Caco-2 (cell line): Measurements from ENCODE around the gene NMRK2. TPM values are rescaled to one million over a fixed set of nuclear protein-coding genes. Genes with fewer than 3 reads are reported as not detected.
"Not testable (repeated sequence)": the region's sequence is repeated elsewhere in the genome, so short reads cannot be mapped to it uniquely, and the experiment has no call there.

Experiments used
- BruUV-seq: library from RNA; stranded (reverse); fragments of 400-500 nt; replicated peaks from 2 replicates; lab custom pipeline; 2021; lab: Mats Ljungman, UMichigan
- CTCF ChIA-PET: fragments of 300-600 bp; sonication (Branson Sonifier 250); formaldehyde crosslinking; loops from one replicate; lab custom pipeline; 2022; ENCODE audit warnings: antibody characterized with exemption; lab: Charles Lee
- POLR2A ChIA-PET: fragments of 300-600 bp; sonication (Branson Sonifier 250); formaldehyde crosslinking; loops from one replicate; lab custom pipeline; 2022; ENCODE audit warnings: antibody characterized with exemption; lab: Charles Lee
- DNase-seq, 2 experiments: peaks; one replicate each; pipeline versions ENCODE4 v3.0.0 to v3.0.0-alpha.2; 2020 to 2022
- H3K27me3 ChIP-seq: replicated peaks from 2 replicates; pipeline ENCODE4 v1.6.0; 2011; ENCODE audit warnings: low read length; ENCODE audit not compliant: control insufficient read depth, insufficient read depth
- H3K36me3 ChIP-seq: 2 replicates; pipeline ENCODE4 v1.5.1; 2011; ENCODE audit warnings: low read length; ENCODE audit not compliant: control insufficient read depth, insufficient read depth
- H3K4me1 ChIP-seq: fragments of 250-450 bp; sonication (Bioruptor Pico); 2 replicates; pipeline ENCODE4 v1.5.1; 2020; ENCODE audit warnings: mild to moderate bottlenecking
- H3K4me3 ChIP-seq: 2 replicates; pipeline ENCODE4 v1.5.1; 2011; ENCODE audit warnings: low read depth, mild to moderate bottlenecking, control low read depth, low read length
- H3K9me3 ChIP-seq: fragments of 250-450 bp; sonication (Bioruptor Pico); 2 replicates; pipeline ENCODE4 v1.5.1; 2020; ENCODE audit warnings: mild to moderate bottlenecking, moderate library complexity
- H3K27ac Mint-ChIP-seq: one replicate; pipeline ENCODE4 v1.8.0; 2022; ENCODE audit warnings: mixed read lengths; ENCODE audit not compliant: unreplicated experiment
- H3K27me3 Mint-ChIP-seq: one replicate; pipeline ENCODE4 v1.8.0; 2022; ENCODE audit warnings: mixed read lengths; ENCODE audit not compliant: insufficient read depth, unreplicated experiment
- H3K36me3 Mint-ChIP-seq: one replicate; pipeline ENCODE4 v1.8.0; 2022; ENCODE audit warnings: mild to moderate bottlenecking, mixed read lengths; ENCODE audit not compliant: insufficient read depth, unreplicated experiment
- H3K4me1 Mint-ChIP-seq: one replicate; pipeline ENCODE4 v1.8.0; 2022; ENCODE audit warnings: low read depth, mixed read lengths; ENCODE audit not compliant: unreplicated experiment
- H3K4me3 Mint-ChIP-seq: one replicate; pipeline ENCODE4 v1.8.0; 2022; ENCODE audit warnings: mild to moderate bottlenecking, moderate library complexity, mixed read lengths; ENCODE audit not compliant: unreplicated experiment
- H3K9me3 Mint-ChIP-seq: one replicate; pipeline ENCODE4 v1.8.0; 2022; ENCODE audit warnings: mixed read lengths; ENCODE audit not compliant: unreplicated experiment
- intact Hi-C: fragments of 100-400 bp; cut with micrococcal nuclease; formaldehyde crosslinking; loops from one replicate; pipeline ENCODE4 v1.10.0; 2022; ENCODE audit not compliant: unreplicated experiment
- total RNA-seq: library from RNA; stranded (reverse); gene quantifications from 2 replicates; pipeline ENCODE4 v1.2.3, GENCODE V29; 2022
- TF ChIP-seq, protein P1 (sequence below), 2 experiments: fragments of 200-600 bp in 1 of 2; IDR thresholded peaks; 1 replicate in 1 of 2; 2 replicates in 1 of 2; pipeline versions ENCODE4 v1.5.1 to v1.8.0; 2011 to 2022; ENCODE audit warnings: antibody characterized with exemption in 1 of 2, control low read depth in 1 of 2, inconsistent platforms in 1 of 2, low read depth in 1 of 2, low read length in 1 of 2, mild to moderate bottlenecking in 1 of 2, moderate library complexity in 1 of 2; ENCODE audit not compliant: insufficient read depth in 1 of 2, severe bottlenecking in 1 of 2, unreplicated experiment in 1 of 2

The NMRK2 gene
- total RNA-seq, 1 experiment from 2014 or later: not detected

DNA sequence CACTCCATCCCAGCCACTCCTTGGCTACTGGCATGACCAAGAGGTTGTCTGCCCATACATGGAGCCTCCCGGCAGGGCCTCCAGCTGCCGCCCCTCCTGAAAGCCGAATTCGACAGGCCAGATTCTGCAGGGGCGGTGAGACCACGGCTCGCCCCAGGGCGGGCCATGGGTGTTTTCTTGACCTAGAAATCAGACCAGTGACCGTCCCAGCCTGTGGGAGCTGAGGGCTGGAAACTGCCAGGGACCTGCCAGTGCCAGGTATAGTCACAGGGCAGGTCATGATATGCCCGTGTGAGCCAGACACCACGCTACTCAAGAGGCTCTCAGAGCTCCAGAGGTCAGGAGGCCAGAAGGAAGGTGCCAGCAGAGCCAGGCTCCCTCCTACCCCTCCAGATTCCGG is 21.2 kb downstream of the NMRK2 start:
- Mint-ChIP-seq H3K36me3 (peaks cover 30% of the 10 kb centered on the region), H3K9me3 (no peaks in the 10 kb centered on the region), H3K4me3 (no peak overlapping the region), H3K27me3 (no peaks in the 10 kb centered on the region), H3K4me1 (peaks cover 11% of the 10 kb centered on the region), H3K27ac (no peak overlapping the region)
- H3K27me3 ChIP-seq: no peaks in the 10 kb centered on the region
- DNase-seq: no peak
- H3K9me3 ChIP-seq: no peaks in the 10 kb centered on the region
- BruUV-seq: no TSS peak
- peaks cover 6% of the 10 kb centered on the region; the same call in 1 of the 2 replicates for H3K4me1 ChIP-seq
- intact Hi-C loops: no loop called here
- ChIA-PET POLR2A (interaction anchor here (1.0 kb wide), 1 partner anchor 191 kb away, joined by 3 read pairs; no protein-coding TSS in a partner anchor), CTCF (no interaction called here)
- no peaks in the 10 kb centered on the region; the same call in 1 of the 2 replicates for H3K36me3 ChIP-seq
- no peak overlapping the region for H3K4me3 ChIP-seq
- TF ChIP-seq, protein P1, sequence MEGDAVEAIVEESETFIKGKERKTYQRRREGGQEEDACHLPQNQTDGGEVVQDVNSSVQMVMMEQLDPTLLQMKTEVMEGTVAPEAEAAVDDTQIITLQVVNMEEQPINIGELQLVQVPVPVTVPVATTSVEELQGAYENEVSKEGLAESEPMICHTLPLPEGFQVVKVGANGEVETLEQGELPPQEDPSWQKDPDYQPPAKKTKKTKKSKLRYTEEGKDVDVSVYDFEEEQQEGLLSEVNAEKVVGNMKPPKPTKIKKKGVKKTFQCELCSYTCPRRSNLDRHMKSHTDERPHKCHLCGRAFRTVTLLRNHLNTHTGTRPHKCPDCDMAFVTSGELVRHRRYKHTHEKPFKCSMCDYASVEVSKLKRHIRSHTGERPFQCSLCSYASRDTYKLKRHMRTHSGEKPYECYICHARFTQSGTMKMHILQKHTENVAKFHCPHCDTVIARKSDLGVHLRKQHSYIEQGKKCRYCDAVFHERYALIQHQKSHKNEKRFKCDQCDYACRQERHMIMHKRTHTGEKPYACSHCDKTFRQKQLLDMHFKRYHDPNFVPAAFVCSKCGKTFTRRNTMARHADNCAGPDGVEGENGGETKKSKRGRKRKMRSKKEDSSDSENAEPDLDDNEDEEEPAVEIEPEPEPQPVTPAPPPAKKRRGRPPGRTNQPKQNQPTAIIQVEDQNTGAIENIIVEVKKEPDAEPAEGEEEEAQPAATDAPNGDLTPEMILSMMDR (IDR thresholded peaks at IDR 0.05; ENCODE audit: insufficient read depth in 1 of 2, low read depth in 1 of 2, low read length in 1 of 2, severe bottlenecking in 1 of 2, unreplicated experiment in 1 of 2): no peak

DNA sequence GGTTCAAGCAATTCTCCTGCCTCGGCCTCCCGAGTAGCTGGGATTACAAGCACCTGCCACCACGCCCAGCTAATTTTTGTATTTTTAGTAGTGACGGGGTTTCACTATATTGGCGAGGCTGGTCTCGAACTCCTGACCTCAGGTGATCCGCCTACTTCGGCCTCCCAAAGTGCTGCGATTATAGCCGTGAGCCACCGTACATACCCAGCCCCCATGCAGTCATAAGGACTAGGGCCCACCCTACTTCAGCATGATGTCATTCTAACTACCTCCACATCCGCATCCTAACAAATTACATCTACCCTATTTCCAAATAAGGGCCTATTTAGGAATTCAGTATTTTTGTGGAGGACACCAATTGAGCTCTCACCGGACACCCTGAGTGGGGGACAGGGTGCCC is 22.4 kb downstream of the NMRK2 start:
- H3K27ac Mint-ChIP-seq, H3K4me3 ChIP-seq, H3K27me3 ChIP-seq, POLR2A ChIA-PET, CTCF ChIA-PET, BruUV-seq, H3K4me1 ChIP-seq, intact Hi-C loops, H3K4me3 Mint-ChIP-seq, H3K36me3 ChIP-seq, H3K9me3 ChIP-seq, H3K9me3 Mint-ChIP-seq, DNase-seq, H3K27me3 Mint-ChIP-seq: not testable (repeated sequence)
- Mint-ChIP-seq H3K4me1 (peaks cover 11% of the 10 kb centered on the region), H3K36me3 (peaks cover 40% of the 10 kb centered on the region)

DNA sequence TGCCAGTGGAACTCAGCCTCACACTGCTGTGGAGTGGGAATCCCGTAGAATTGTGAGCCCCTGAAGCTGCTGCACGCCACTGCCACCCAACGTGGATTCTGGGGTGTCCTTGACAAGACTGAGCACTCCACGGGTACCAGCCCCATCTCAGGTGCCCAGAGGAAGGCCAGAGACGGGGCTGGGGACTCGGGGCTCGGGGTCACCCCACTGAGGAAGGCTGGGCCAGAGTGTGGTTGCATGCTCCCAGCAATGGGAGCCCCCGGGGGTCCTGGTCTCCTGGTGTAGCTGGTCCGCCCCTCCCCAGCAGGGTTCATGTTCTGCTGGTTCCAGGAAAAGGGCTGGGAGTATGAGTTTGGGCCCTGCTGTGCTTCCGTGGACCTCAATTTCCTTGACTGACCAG is 22.8 kb downstream of the NMRK2 start:
- no peak overlapping the region for H3K4me3 Mint-ChIP-seq
- Histone ChIP-seq H3K36me3 (no peaks in the 10 kb centered on the region; the same call in 1 of the 2 replicates), H3K9me3 (no peaks in the 10 kb centered on the region), H3K4me1 (peaks cover 6% of the 10 kb centered on the region; the same call in 1 of the 2 replicates), H3K27me3 (no peaks in the 10 kb centered on the region), H3K4me3 (no peak overlapping the region)
- H3K4me1 Mint-ChIP-seq: peaks cover 11% of the 10 kb centered on the region
- intact Hi-C loops: no loop called here
- ChIA-PET POLR2A (no interaction called here), CTCF (no interaction called here)
- H3K27me3 Mint-ChIP-seq: no peaks in the 10 kb centered on the region
- no peaks in the 10 kb centered on the region for H3K9me3 Mint-ChIP-seq
- no peak overlapping the region for H3K27ac Mint-ChIP-seq
- H3K36me3 Mint-ChIP-seq: peaks cover 43% of the 10 kb centered on the region
- BruUV-seq: no TSS peak
- no peak for DNase-seq
- TF ChIP-seq, protein P1 (IDR thresholded peaks at IDR 0.05; ENCODE audit: insufficient read depth in 1 of 2, low read depth in 1 of 2, low read length in 1 of 2, severe bottlenecking in 1 of 2, unreplicated experiment in 1 of 2): no peak
